ENCODE measurements around the gene SLC25A34.
"Not testable (repeated sequence)": the region's sequence is repeated elsewhere in the genome, so short reads cannot be mapped to it uniquely, and the experiment has no call there.

SLC25A34 gene

GRCh38 chr1:15736038-15736891, at the start of gene SLC25A34:
SLC25A34 (plus strand) TSS chr1:15736258; CDS start chr1:15736486, 228 bp downstream.
- DNase-seq: peak; percentile 59

GRCh38 chr1:15687446-15687845, 48.6 kb upstream of the SLC25A34 start:
- no peak for DNase-seq

GRCh38 chr1:15690317-15690716, 45.7 kb upstream of the SLC25A34 start:
- DNase-seq: no peak

GRCh38 chr1:15691434-15692032, 44.5 kb upstream of the SLC25A34 start:
- DNase-seq: no peak

- no peak for DNase-seq
These were observed 43.9 kb upstream of the SLC25A34 start for GRCh38 chr1:15692121-15692682.

- no peak for DNase-seq
These were observed 42.7 kb upstream of the SLC25A34 start for GRCh38 chr1:15693371-15693770.

GRCh38 chr1:15696956-15697521, 39.0 kb upstream of the SLC25A34 start:
- no peak for DNase-seq

GRCh38 chr1:15698201-15698600, 37.9 kb upstream of the SLC25A34 start:
- DNase-seq: no peak

GRCh38 chr1:15699321-15699720, 36.7 kb upstream of the SLC25A34 start:
- not testable (repeated sequence) for DNase-seq

GRCh38 chr1:15700508-15700907, 35.5 kb upstream of the SLC25A34 start:
- DNase-seq: no peak

- no peak for DNase-seq
These were observed 34.3 kb upstream of the SLC25A34 start for GRCh38 chr1:15701784-15702183.

- no peak for DNase-seq
These were observed 33.1 kb upstream of the SLC25A34 start for GRCh38 chr1:15702722-15703550.

GRCh38 chr1:15703562-15703961, 32.5 kb upstream of the SLC25A34 start:
- DNase-seq: no peak

GRCh38 chr1:15704526-15705183, 31.4 kb upstream of the SLC25A34 start:
- no peak for DNase-seq

GRCh38 chr1:15705184-15705566, 30.9 kb upstream of the SLC25A34 start:
- DNase-seq: no peak

GRCh38 chr1:15706751-15707150, 29.3 kb upstream of the SLC25A34 start:
- DNase-seq: no peak

- DNase-seq: no peak
These were observed 28.7 kb upstream of the SLC25A34 start for GRCh38 chr1:15707239-15707925.

- no peak for DNase-seq
These were observed 27.4 kb upstream of the SLC25A34 start for GRCh38 chr1:15708486-15709137.

- DNase-seq: no peak
These were observed 26.8 kb upstream of the SLC25A34 start for GRCh38 chr1:15709226-15709625.

- DNase-seq: no peak
These were observed 23.9 kb upstream of the SLC25A34 start for GRCh38 chr1:15712168-15712567.
